ENCODE data around the gene GPN2. TPM values are rescaled to one million over a fixed set of nuclear protein-coding genes. Genes with fewer than 3 reads are reported as not detected.

GPN2 gene
- total and polyA plus RNA-seq, 2 donors (not counting 3 experiments of a cell fraction or from before 2014, with no cell fraction given): 21.9 to 37.4 TPM

DNA sequence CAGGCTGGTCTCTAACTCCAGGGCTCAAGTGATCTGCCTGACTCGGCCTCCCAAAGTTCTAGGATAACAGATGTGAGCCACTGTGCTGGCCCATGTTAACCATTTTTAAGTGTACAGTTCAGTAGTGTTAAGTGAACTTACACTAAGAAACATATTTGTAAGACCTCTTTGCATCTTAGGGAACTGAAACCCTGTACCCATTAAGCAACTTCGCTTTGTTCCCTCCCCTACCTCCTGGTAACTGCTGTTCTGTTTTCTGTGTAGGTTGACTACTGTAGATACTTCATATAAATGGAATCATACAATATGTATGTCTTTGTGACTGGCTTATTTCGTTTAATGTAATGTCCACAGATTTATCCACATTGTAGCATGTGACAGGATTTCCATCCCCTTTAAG is 42.4 kb upstream of the GPN2 start:
- peaks cover 56% of the 10 kb centered on the region for H3K79me2 ChIP-seq (ENCODE audit: control insufficient read depth, insufficient read depth, low read length)
- ChIA-PET POLR2A (no interaction called here), CTCF (no interaction called here)
- no peak overlapping the region for H3K9ac ChIP-seq (replicated peaks; ENCODE audit: extremely low read depth, insufficient read depth, low read length)
- no peak overlapping the region for H3K4me3 ChIP-seq (replicated peaks in 1 of 3; ENCODE audit: insufficient read depth in 1 of 3, low read depth in 1 of 3, low read length in 3 of 3)
- H3K9me1 ChIP-seq (replicated peaks; ENCODE audit: control insufficient read depth, extremely low read depth, insufficient read depth, low read length): no peaks in the 10 kb centered on the region
- no TSS peak for BruUV-seq (replicated peaks)
- no peak overlapping the region for H3K27ac ChIP-seq (ENCODE audit: insufficient read depth, low read depth, low read length)
- DNase-seq (ENCODE audit: low read depth, low spot score) (no peak), FAIRE-seq (no peak)
- no peaks in the 10 kb centered on the region for H3K9me3 ChIP-seq (replicated peaks; ENCODE audit: control insufficient read depth, insufficient read depth, low read length)
- H3K27me3 ChIP-seq (ENCODE audit: control insufficient read depth in 2 of 2, insufficient read depth in 2 of 2, low read length in 2 of 2): no peaks in the 10 kb centered on the region
- no peaks in the 10 kb centered on the region for H3K4me1 ChIP-seq (ENCODE audit: control insufficient read depth, extremely low read depth, insufficient read depth, low read length)
- intact Hi-C loops (cut with micrococcal nuclease) (no loop called here), dilution Hi-C loops (cut with MboI; ENCODE audit: extremely low pct_ligation_motif_present, low sequenced_read_pairs) (no loop called here)
- peaks cover 12% of the 10 kb centered on the region in 2 experiments for H3K36me3 ChIP-seq (ENCODE audit: control insufficient read depth in 2 of 2, extremely low read depth in 1 of 2, insufficient read depth in 2 of 2, low read length in 2 of 2)
- no peak overlapping the region for H3K4me2 ChIP-seq (ENCODE audit: insufficient read depth, low read length)
- TF ChIP-seq MYC (IDR thresholded peaks at IDR 0.05; ENCODE audit: low read depth, low read length) (no peak), GATA2 (IDR thresholded peaks at IDR 0.05; ENCODE audit: insufficient read depth, insufficient read length, low read depth, low read length) (no peak), FOS (IDR thresholded peaks at IDR 0.05; ENCODE audit: borderline replicate concordance, insufficient read depth, low read length) (no peak), POLR2A (IDR thresholded peaks at IDR 0.05; ENCODE audit: low read depth, low read length) (no peak), MAX (IDR thresholded peaks at IDR 0.05; ENCODE audit: insufficient read depth, insufficient read length) (no peak), EZH2 (IDR thresholded peaks at IDR 0.05; ENCODE audit: borderline replicate concordance, low read depth, low read length, severe bottlenecking) (no peak), JUN (IDR thresholded peaks at IDR 0.05; ENCODE audit: borderline replicate concordance, insufficient read depth, insufficient read length, low read depth) (no peak), POLR2AphosphoS5 (IDR thresholded peaks at IDR 0.05; ENCODE audit: insufficient read depth, low read depth, low read length) (no peak)
- TF ChIP-seq, protein P1, sequence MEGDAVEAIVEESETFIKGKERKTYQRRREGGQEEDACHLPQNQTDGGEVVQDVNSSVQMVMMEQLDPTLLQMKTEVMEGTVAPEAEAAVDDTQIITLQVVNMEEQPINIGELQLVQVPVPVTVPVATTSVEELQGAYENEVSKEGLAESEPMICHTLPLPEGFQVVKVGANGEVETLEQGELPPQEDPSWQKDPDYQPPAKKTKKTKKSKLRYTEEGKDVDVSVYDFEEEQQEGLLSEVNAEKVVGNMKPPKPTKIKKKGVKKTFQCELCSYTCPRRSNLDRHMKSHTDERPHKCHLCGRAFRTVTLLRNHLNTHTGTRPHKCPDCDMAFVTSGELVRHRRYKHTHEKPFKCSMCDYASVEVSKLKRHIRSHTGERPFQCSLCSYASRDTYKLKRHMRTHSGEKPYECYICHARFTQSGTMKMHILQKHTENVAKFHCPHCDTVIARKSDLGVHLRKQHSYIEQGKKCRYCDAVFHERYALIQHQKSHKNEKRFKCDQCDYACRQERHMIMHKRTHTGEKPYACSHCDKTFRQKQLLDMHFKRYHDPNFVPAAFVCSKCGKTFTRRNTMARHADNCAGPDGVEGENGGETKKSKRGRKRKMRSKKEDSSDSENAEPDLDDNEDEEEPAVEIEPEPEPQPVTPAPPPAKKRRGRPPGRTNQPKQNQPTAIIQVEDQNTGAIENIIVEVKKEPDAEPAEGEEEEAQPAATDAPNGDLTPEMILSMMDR (IDR thresholded peaks at IDR 0.05; ENCODE audit: extremely low read depth in 1 of 2, insufficient read depth in 1 of 2, low read depth in 1 of 2, low read length in 2 of 2): no peak
- no peaks in the 10 kb centered on the region for H4K20me1 ChIP-seq (replicated peaks; ENCODE audit: control insufficient read depth, extremely low read depth, insufficient read depth, low read length)
- no peak overlapping the region for H2AFZ ChIP-seq (ENCODE audit: low read depth, low read length)

Measured in endothelial cell of umbilical vein (primary cell).